Activated gamma-delta T cell treated with Interleukin-2 at 50 U/mL for 16 hours (primary cell): ENCODE results near the gene IFNA16.
"Not testable (repeated sequence)": the region's sequence is repeated elsewhere in the genome, so short reads cannot be mapped to it uniquely, and the experiment has no call there.

Experiments used
- DNase-seq: peaks from one replicate; pipeline ENCODE4 v3.0.0-alpha.2; 2020

The IFNA16 gene

DNA sequence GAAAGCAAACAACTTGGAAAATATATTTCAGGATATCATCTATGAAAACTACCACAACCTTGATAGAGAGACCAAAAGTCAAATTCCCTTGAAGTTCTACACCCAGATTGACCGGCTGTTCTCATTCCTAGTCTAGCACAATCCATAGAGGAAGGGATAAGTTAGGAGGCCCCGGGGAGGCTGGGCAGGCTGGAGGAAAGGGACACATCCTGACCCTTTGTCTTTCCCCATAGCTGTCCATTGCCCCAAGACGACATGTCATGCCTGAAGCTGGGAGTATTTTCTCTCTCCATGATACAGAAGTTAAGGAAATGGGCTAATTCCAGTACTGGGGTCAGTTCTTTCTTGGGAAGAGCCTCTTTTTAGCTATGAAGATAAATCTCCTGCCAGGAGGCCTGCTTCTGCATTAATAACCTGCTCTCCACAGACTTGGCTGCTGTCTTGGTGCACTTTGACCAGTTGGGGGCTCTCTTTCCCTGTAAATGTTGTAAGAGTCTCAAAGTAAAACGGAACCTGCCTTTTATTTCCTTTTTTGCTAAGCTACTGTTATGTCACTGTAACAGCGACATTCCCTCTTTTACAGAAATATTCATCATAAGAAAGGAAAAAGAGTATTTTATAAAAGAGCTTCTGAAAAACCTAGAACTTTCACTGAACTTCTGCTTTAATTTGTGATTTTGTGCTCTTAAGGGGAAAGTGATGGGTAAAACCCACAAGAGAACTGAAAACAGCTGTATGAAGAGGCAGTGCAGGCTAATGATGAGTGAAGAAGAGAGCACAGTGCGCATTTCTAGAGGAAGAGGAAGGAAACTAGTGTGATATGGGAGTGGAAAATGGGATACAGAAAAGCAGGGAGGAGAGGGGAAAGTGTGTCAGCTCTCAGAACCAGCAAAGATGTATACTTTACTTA lies 22.0 kb downstream of the IFNA16 start:
- DNase-seq: not testable (repeated sequence)

DNA sequence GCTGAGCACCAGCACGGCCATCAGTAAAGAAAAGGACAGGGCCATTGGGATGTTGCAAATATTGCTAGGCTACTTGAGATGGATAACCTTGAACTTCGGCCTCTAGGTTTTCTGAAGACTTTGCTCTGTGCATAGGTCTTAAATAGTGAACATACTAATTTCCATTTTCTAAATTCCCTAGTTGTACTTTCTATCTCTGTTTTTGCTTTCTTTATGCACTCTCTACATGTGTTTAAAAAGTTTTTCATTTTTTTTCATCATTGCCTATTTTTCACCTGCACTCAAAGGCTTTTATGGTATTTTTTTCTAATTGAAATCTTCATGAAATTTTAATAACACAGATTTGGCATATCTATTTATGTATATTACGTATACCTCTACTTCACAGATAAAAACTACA lies 29.6 kb downstream of the IFNA16 start, which contains the start of gene IFNA4:
Gene IFNA4, minus strand, starts transcription at position 101 of the 400 bp plus-strand sequence. Its CDS starts 56 bp downstream, at position 45.
- DNase-seq: not testable (repeated sequence)

DNA sequence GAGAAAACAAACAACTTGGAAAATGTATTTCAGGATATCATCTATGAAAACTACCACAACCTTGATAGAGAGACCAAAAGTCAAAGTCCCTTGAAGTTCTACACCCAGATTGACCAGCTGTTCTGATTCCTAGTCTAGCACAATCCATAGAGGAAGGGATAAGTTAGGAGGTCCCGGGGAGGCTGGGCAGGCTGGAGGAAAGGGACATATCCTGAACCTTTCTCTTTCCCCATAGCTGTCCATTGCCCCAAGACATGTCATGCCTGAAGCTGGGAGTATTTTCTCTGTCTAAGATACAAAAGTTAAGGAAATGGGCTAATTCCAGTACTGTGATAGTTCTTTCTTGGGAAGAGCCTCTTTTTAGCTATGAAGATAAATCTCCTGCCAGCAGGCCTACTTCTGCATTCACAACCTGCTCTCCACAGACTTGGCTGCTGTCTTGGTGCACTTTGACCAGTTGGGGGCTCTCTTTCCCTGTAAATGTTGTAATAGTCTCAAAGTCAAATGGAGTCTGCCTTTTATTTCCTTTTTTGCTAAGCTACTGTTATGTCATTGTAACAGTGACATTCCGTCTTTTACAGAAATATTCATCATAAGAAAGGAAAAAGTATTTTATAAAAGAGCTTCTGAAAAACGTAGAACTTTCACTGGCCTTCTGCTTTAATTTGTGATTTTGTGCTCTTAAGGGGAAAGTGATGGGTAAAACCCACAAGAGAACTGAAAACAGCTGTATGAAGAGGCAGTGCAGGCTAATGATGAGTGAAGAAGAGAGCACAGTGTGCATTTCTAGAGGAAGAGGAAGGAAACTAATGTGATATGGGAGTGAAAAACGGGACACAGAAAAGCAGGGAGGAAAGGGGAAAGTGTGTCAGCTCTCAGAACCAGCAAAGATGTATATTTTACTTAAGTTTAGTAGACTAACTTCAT lies 34.0 kb downstream of the IFNA16 start:
- not testable (repeated sequence) for DNase-seq

- DNase-seq: no peak
These were observed 42.4 kb downstream of the IFNA16 start for GRCh38 chr9:21174671-21175070.

GRCh38 chr9:21172156-21172555 lies 45.0 kb downstream of the IFNA16 start:
- no peak for DNase-seq

DNA sequence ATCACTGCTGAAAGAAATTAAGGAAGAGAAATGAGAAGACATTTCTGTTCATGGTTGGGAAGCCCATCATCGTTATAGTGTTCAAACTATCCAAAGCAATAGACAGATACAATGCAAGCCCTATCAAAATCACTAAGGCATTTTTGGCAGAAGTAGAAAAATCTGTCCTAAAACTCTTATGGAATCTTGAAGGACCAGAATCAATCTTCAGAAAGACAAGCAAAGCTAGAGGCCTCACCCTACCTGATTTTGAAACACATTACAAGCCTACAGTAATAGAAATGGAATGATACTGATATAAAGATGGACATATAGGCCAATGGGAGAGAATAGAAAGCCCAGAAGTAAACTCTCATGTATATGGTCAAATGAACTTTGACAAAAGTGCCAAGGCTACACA lies 45.8 kb downstream of the IFNA16 start:
- DNase-seq: no peak

DNA sequence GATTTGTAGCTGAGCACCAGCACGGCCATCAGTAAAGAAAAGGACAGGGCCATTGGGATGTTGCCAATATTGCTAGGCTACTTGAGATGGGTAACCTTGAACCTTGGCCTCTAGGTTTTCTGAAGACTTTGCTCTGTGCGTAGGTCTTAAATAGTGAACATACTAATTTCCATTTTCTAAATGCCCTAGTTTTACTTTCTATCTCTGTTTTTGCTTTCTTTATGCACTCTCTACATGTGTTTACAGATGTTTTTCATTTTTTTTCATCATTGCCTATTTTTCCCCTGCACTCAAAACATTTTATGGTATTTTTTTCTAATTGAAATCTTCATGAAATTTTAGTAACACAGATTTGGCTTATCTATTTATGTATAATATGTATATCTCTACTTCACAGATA lies 50.6 kb downstream of the IFNA16 start, which contains the start of gene IFNA21:
Gene IFNA21, minus strand, starts transcription at position 101 of the 400 bp plus-strand sequence. Its CDS starts 48 bp downstream, at position 53.
- not testable (repeated sequence) for DNase-seq
